HEK293 (cell line): Measurements from ENCODE around the gene UBA1.
A peak's percentile ranks its signal among the peaks of the same experiment; 100 is the strongest.

Experiments
- CTCF ChIA-PET: fragments of 350-600 bp; formaldehyde crosslinking; extraction: SDS; loops from one replicate; lab custom pipeline; 2021; ENCODE audit warnings: antibody characterized with exemption; lab: Yijun Ruan, JAX
- POLR2A ChIA-PET: fragments of 300-600 bp; formaldehyde crosslinking; extraction: SDS; loops from one replicate; lab custom pipeline; 2020; ENCODE audit warnings: antibody characterized with exemption, inconsistent platforms; lab: Yijun Ruan, JAX
- H3K27ac ChIP-seq: fragments of 200-500 bp; sonication (Bioruptor generic); 2 replicates; pipeline ENCODE4 v1.5.1; 2014; ENCODE audit warnings: low read depth, low read length, control low read depth, inconsistent platforms; ENCODE audit errors: extremely low read depth
- H3K36me3 ChIP-seq, 2 experiments: fragments of 200-500 bp in 1 of 2; sonication (Bioruptor generic) in 1 of 2; 1 replicate in 1 of 2; 2 replicates in 1 of 2; pipeline ENCODE4 v1.5.1; 2014 to 2017; ENCODE audit warnings: inconsistent platforms in 2 of 2, low read length in 2 of 2; ENCODE audit not compliant: control insufficient read depth in 2 of 2, insufficient read depth in 1 of 2
- H3K4me1 ChIP-seq: fragments of 200-500 bp; sonication (Bioruptor generic); 2 replicates; pipeline ENCODE4 v1.5.1; 2014; ENCODE audit warnings: mild to moderate bottlenecking, low read length, inconsistent platforms; ENCODE audit not compliant: control insufficient read depth, insufficient read depth
- H3K4me3 ChIP-seq: 2 replicates; pipeline ENCODE4 v1.5.1; 2011; ENCODE audit warnings: low read depth, mild to moderate bottlenecking, control low read depth, low read length, moderate library complexity
- H3K9me3 ChIP-seq: fragments of 200-500 bp; sonication (Bioruptor generic); 2 replicates; pipeline ENCODE4 v1.5.1; 2014; ENCODE audit warnings: low read depth, low read length, inconsistent platforms; ENCODE audit not compliant: control insufficient read depth, insufficient read depth
- BCL11B ChIP-seq: fragments of 450-650 bp; formaldehyde crosslinking; IDR thresholded peaks from 2 replicates; pipeline ENCODE4 v1.5.1; 2016; ENCODE audit warnings: low read depth, missing biosample characterization, missing genetic modification characterization
- ELK4 ChIP-seq: IDR thresholded peaks from 2 replicates; pipeline ENCODE4 v1.6.1; 2011; ENCODE audit warnings: mild to moderate bottlenecking, low read depth, low read length, borderline replicate concordance
- HOXC10 ChIP-seq: sonication (generic); formaldehyde crosslinking; IDR thresholded peaks from 2 replicates; pipeline ENCODE4 v1.8.1; 2023; ENCODE audit warnings: mild to moderate bottlenecking, missing genetic modification reagents
- KLF7 ChIP-seq: fragments of 450-650 bp; formaldehyde crosslinking; IDR thresholded peaks from 2 replicates; pipeline ENCODE4 v1.5.1; 2016; ENCODE audit warnings: missing biosample characterization, missing genetic modification characterization, borderline replicate concordance
- SETDB1 ChIP-seq: IDR thresholded peaks from one replicate; pipeline ENCODE4 v1.6.1; 2017; ENCODE audit warnings: mild to moderate bottlenecking, low read length, moderate library complexity, mixed read lengths; ENCODE audit not compliant: insufficient read length
- SP2 ChIP-seq: fragments of 450-650 bp; formaldehyde crosslinking; IDR thresholded peaks from 2 replicates; pipeline ENCODE4 v1.5.1; 2016; ENCODE audit warnings: missing biosample characterization, missing genetic modification characterization
- ZBTB1 ChIP-seq: fragments of 450-650 bp; formaldehyde crosslinking; IDR thresholded peaks from 2 replicates; pipeline ENCODE4 v1.5.1; 2016; ENCODE audit warnings: missing biosample characterization, missing genetic modification characterization
- ZBTB21 ChIP-seq: fragments of 450-650 bp; formaldehyde crosslinking; IDR thresholded peaks from 2 replicates; pipeline ENCODE4 v1.5.1; 2017; ENCODE audit warnings: missing biosample characterization, missing genetic modification characterization
- ZNF184 ChIP-seq: fragments of 450-650 bp; IDR thresholded peaks from 2 replicates; pipeline ENCODE4 v1.5.1; 2018; ENCODE audit warnings: missing biosample characterization, mild to moderate bottlenecking, missing genetic modification characterization
- ZNF248 ChIP-seq: fragments of 450-650 bp; formaldehyde crosslinking; IDR thresholded peaks from 2 replicates; pipeline ENCODE4 v1.5.1; 2017; ENCODE audit warnings: missing biosample characterization, missing genetic modification characterization
- ZNF266 ChIP-seq: fragments of 450-650 bp; formaldehyde crosslinking; IDR thresholded peaks from 2 replicates; pipeline ENCODE4 v1.5.1; 2016; ENCODE audit warnings: missing biosample characterization, missing genetic modification characterization, low read depth
- ZNF280C ChIP-seq: fragments of 450-650 bp; formaldehyde crosslinking; IDR thresholded peaks from 2 replicates; pipeline ENCODE4 v1.5.1; 2016; ENCODE audit warnings: missing biosample characterization, missing genetic modification characterization
- ZNF302 ChIP-seq: fragments of 450-650 bp; formaldehyde crosslinking; IDR thresholded peaks from 2 replicates; pipeline ENCODE4 v1.5.1; 2016; ENCODE audit warnings: missing biosample characterization, missing genetic modification characterization, low read depth
- ZNF350 ChIP-seq: fragments of 450-650 bp; formaldehyde crosslinking; IDR thresholded peaks from 2 replicates; pipeline ENCODE4 v1.5.0; 2017; ENCODE audit warnings: missing biosample characterization, mild to moderate bottlenecking, missing genetic modification characterization
- ZNF362 ChIP-seq: fragments of 450-650 bp; formaldehyde crosslinking; IDR thresholded peaks from 2 replicates; pipeline ENCODE4 v1.5.1; 2016; ENCODE audit warnings: missing biosample characterization, missing genetic modification characterization
- ZNF366 ChIP-seq: fragments of 450-650 bp; formaldehyde crosslinking; conservative IDR thresholded peaks from 2 replicates; pipeline ENCODE4 v1.5.1; 2016; ENCODE audit warnings: missing biosample characterization, missing genetic modification characterization
- ZNF394 ChIP-seq: fragments of 450-650 bp; formaldehyde crosslinking; IDR thresholded peaks from 2 replicates; pipeline ENCODE4 v1.5.1; 2016; ENCODE audit warnings: missing biosample characterization, missing genetic modification characterization, mild to moderate bottlenecking, moderate library complexity, borderline replicate concordance
- ZNF426 ChIP-seq: fragments of 450-650 bp; formaldehyde crosslinking; IDR thresholded peaks from 2 replicates; pipeline ENCODE4 v1.5.1; 2017; ENCODE audit warnings: missing biosample characterization, missing genetic modification characterization, mild to moderate bottlenecking, inconsistent platforms, moderate library complexity
- ZNF513 ChIP-seq: fragments of 450-650 bp; IDR thresholded peaks from 2 replicates; pipeline ENCODE4 v1.5.1; 2018; ENCODE audit warnings: missing biosample characterization, missing genetic modification characterization
- ZNF596 ChIP-seq: fragments of 450-650 bp; IDR thresholded peaks from 2 replicates; pipeline ENCODE4 v1.5.0; 2018; ENCODE audit warnings: missing biosample characterization, mild to moderate bottlenecking, missing genetic modification characterization, moderate library complexity
- ZNF747 ChIP-seq: fragments of 450-650 bp; formaldehyde crosslinking; IDR thresholded peaks from 2 replicates; pipeline ENCODE4 v1.5.1; 2016; ENCODE audit warnings: missing biosample characterization, missing genetic modification characterization
- ZNF777 ChIP-seq: fragments of 450-650 bp; formaldehyde crosslinking; IDR thresholded peaks from 2 replicates; pipeline ENCODE4 v1.5.1; 2017; ENCODE audit warnings: missing biosample characterization, missing genetic modification characterization, borderline replicate concordance
- ZSCAN30 ChIP-seq: fragments of 450-650 bp; IDR thresholded peaks from 2 replicates; pipeline ENCODE4 v1.5.1; 2018; ENCODE audit warnings: missing biosample characterization, mild to moderate bottlenecking, missing genetic modification characterization, moderate library complexity

Gene UBA1

GRCh38 chrX:47174846-47175587 lies 18.6 kb upstream of the UBA1 start:
- Histone ChIP-seq H3K4me3 (no peak overlapping the region), H3K36me3 (peaks cover 12 to 99% of the 10 kb centered on the region in 2 experiments; a peak in 2 of 3 replicates), H3K27ac (no peak overlapping the region), H3K4me1 (no peaks in the 10 kb centered on the region), H3K9me3 (no peaks in the 10 kb centered on the region)
- ChIA-PET CTCF (no interaction called here), POLR2A (interaction anchor here (0.6 kb wide), 1 partner anchor 300 kb away, joined by 3 read pairs; no protein-coding TSS in a partner anchor)
- no peak for TF ChIP-seq ZSCAN30 (tag by site-specific recombination)

GRCh38 chrX:47175588-47175980 lies 18.0 kb upstream of the UBA1 start:
- Histone ChIP-seq H3K4me1 (no peaks in the 10 kb centered on the region), H3K27ac (no peak overlapping the region)
- CTCF ChIA-PET, result no interaction called here
- TF ChIP-seq HOXC10 (CRISPR knock-in tag) (no peak), KLF7 (tag by site-specific recombination) (no peak), ZNF362 (tag by site-specific recombination) (no peak), ZNF777 (tag by site-specific recombination) (no peak), ZNF248 (tag by site-specific recombination) (no peak)
- TF ChIP-seq, all 188 proteins: peak for 0
- Histone ChIP-seq H3K36me3 (peaks cover 15 to 98% of the 10 kb centered on the region in 2 experiments), H3K4me3 (no peak overlapping the region), H3K9me3 (no peaks in the 10 kb centered on the region)
- POLR2A ChIA-PET, result no interaction called here

GRCh38 chrX:47176101-47176740 lies 17.4 kb upstream of the UBA1 start:
- POLR2A ChIA-PET, result no interaction called here
- peaks cover 18 to 97% of the 10 kb centered on the region in 2 experiments for H3K36me3 ChIP-seq

GRCh38 chrX:47177079-47177478 lies 16.6 kb upstream of the UBA1 start:
- ChIA-PET CTCF (no interaction called here), POLR2A (no interaction called here)
- Histone ChIP-seq H3K9me3 (no peaks in the 10 kb centered on the region), H3K4me3 (no peak overlapping the region), H3K27ac (no peak overlapping the region), H3K4me1 (no peaks in the 10 kb centered on the region), H3K36me3 (peaks cover 18 to 97% of the 10 kb centered on the region in 2 experiments)
- no peak for TF ChIP-seq ELK4
- TF ChIP-seq ZNF266, result no peak
- no peak for TF ChIP-seq ZNF302 (tag by site-specific recombination)
- TF ChIP-seq SETDB1, result no peak
- TF ChIP-seq ZBTB1 (tag by site-specific recombination), result no peak
- no peak for TF ChIP-seq SP2 (tag by site-specific recombination)
- no peak for TF ChIP-seq BCL11B (tag by site-specific recombination)
- TF ChIP-seq ZNF184 (tag by site-specific recombination), result no peak
- no peak for TF ChIP-seq ZBTB21 (tag by site-specific recombination)
- TF ChIP-seq ZNF280C (tag by site-specific recombination), result no peak

More at GRCh38 chrX:47176101-47176740, 17.4 kb upstream of the UBA1 start:
- CTCF ChIA-PET, result no interaction called here
- Histone ChIP-seq H3K4me3 (no peak overlapping the region), H3K27ac (no peak overlapping the region), H3K4me1 (no peaks in the 10 kb centered on the region), H3K9me3 (no peaks in the 10 kb centered on the region)
- TF ChIP-seq ZNF366 (tag by site-specific recombination) (peak; percentile 41; the same call in 1 of the 2 replicates), ZNF426 (tag by site-specific recombination) (no peak), ZNF394 (tag by site-specific recombination) (no peak), ZNF596 (tag by site-specific recombination) (peak; percentile 37; the same call in 1 of the 2 replicates), ZNF350 (tag by site-specific recombination) (no peak), ZNF747 (tag by site-specific recombination) (no peak), ZNF513 (tag by site-specific recombination) (no peak)
